ENCODE data around the gene TXNDC17. TPM values are rescaled to one million over a fixed set of nuclear protein-coding genes. Genes with fewer than 3 reads are reported as not detected.

The TXNDC17 gene
- total RNA-seq = 68.1 and 231 TPM in 2 replicates

GRCh38 chr17:6640536-6641246, at the start of gene TXNDC17, which contains the start of gene KIAA0753:
TSS of gene TXNDC17 (plus strand) at chr17:6641060. CDS start at chr17:6641083, 23 bp downstream.
TSS of gene KIAA0753 (minus strand) at chr17:6640711. CDS start at chr17:6635103, 5,608 bp downstream.

GRCh38 chr17:6651354-6651918, 10.6 kb downstream of the TXNDC17 start, which contains the start of the genes C17orf100 and MED31:
TSS of gene C17orf100 (plus strand) at chr17:6651762. CDS start at chr17:6651914, 152 bp downstream.
TSS of gene MED31 (minus strand) at chr17:6651605. CDS start at chr17:6651528, 77 bp downstream.

Other genes starting within 250 kb of the TXNDC17 start
- 0.17 TPM in 1 of 2 replicates, not detected in the other for gene AIPL1, start 205.9 kb upstream of the TXNDC17 start, total RNA-seq
- gene PIMREG, start 196.6 kb upstream of the TXNDC17 start, total RNA-seq = 3.1 and 25.3 TPM in 2 replicates
- gene PITPNM3, start 84.5 kb upstream of the TXNDC17 start, total RNA-seq = 0.44 and 0.50 TPM in 2 replicates
- 10.5 and 18.9 TPM in 2 replicates for gene KIAA0753, start 349 bp upstream of the TXNDC17 start, total RNA-seq
- gene MED31, start 10.5 kb downstream of the TXNDC17 start, total RNA-seq = 3.0 and 9.5 TPM in 2 replicates
- gene C17orf100, start 10.7 kb downstream of the TXNDC17 start, total RNA-seq = 0.58 and 1.2 TPM in 2 replicates
- gene SLC13A5, start 72.3 kb downstream of the TXNDC17 start, total RNA-seq = not detected in 2 replicates
- gene XAF1, start 115.0 kb downstream of the TXNDC17 start, total RNA-seq = 20.4 and 32.1 TPM in 2 replicates
- gene FBXO39, start 135.2 kb downstream of the TXNDC17 start, total RNA-seq = 0.15 TPM in 1 of 2 replicates, not detected in the other
- not detected in 2 replicates for gene TEKT1, start 190.7 kb downstream of the TXNDC17 start, total RNA-seq